Esophagus muscularis mucosa (tissue), 4 donors: Measurements from ENCODE around the gene RHO.

ENCODE experiments used
- EP300 ChIP-seq: sonication (generic); formaldehyde crosslinking; IDR thresholded peaks from one replicate; pipeline ENCODE4 v1.6.1; 2017; ENCODE audit warnings: antibody characterized with exemption
- POLR2A ChIP-seq: fragments of 450-650 bp; IDR thresholded peaks from one replicate; pipeline ENCODE4 v1.6.1; 2017; ENCODE audit warnings: antibody characterized with exemption, moderate library complexity, mild to moderate bottlenecking, low read depth
- POLR2AphosphoS5 ChIP-seq, 2 donors: sonication (generic); formaldehyde crosslinking; IDR thresholded peaks; one replicate each; pipeline ENCODE4 v1.6.1; 2017; ENCODE audit warnings: antibody characterized with exemption in 2 of 2
- TF ChIP-seq, protein P1 (sequence below), 3 experiments: fragments of 200-600 bp in 2 of 3; fragments of 450-650 bp in 1 of 3; sonication (generic) in 2 of 3; IDR thresholded peaks; one replicate each; pipeline ENCODE4 v1.5.1; 2017 to 2019; ENCODE audit warnings: antibody characterized with exemption in 3 of 3, mild to moderate bottlenecking in 2 of 3, moderate library complexity in 1 of 3

DNA sequence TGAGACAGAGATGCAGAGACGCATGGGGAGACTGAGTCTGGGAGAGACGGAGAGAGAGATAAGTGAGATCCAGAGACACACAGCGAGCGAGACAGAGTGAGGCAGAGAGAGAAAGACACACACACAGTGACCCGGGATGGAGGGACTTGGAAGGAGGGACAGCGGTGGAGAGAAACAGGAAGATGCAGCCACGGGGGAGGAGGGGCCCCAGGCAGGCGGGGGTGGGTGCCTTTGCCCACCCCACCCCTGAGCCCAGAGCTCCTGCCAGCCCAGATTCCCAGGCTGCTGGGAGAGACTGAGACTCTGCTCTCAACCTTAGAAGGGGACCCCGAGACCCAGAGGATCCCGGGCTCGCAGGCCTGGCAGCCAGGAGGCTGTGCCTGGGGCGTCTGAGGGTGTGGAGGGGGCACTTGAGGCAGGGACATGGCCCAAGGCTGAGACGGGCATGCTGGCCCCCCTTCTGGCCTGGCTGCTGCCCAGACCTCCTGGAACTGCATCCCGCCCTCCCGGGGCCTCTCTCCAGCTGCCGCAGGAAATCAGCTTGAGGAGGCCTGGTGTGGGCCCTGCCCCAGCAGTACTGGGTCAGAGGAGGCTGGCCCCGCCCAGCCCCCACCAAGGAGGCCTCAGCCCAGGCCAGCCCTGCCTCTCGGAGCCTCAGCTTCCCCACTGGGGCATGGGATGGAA lies 32.6 kb downstream of the RHO start:
- TF ChIP-seq POLR2AphosphoS5 (IDR thresholded peaks at IDR 0.05) (peak; percentile 53 to 57), POLR2A (no peak), EP300 (no peak)
- TF ChIP-seq, protein P1, sequence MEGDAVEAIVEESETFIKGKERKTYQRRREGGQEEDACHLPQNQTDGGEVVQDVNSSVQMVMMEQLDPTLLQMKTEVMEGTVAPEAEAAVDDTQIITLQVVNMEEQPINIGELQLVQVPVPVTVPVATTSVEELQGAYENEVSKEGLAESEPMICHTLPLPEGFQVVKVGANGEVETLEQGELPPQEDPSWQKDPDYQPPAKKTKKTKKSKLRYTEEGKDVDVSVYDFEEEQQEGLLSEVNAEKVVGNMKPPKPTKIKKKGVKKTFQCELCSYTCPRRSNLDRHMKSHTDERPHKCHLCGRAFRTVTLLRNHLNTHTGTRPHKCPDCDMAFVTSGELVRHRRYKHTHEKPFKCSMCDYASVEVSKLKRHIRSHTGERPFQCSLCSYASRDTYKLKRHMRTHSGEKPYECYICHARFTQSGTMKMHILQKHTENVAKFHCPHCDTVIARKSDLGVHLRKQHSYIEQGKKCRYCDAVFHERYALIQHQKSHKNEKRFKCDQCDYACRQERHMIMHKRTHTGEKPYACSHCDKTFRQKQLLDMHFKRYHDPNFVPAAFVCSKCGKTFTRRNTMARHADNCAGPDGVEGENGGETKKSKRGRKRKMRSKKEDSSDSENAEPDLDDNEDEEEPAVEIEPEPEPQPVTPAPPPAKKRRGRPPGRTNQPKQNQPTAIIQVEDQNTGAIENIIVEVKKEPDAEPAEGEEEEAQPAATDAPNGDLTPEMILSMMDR (IDR thresholded peaks at IDR 0.05): no peak
